C4-2B (cell line): ENCODE measurements around the gene STKLD1.
"Not testable (repeated sequence)": the region's sequence is repeated elsewhere in the genome, so short reads cannot be mapped to it uniquely, and the experiment has no call there.

Source experiments
- H3K27ac ChIP-seq: fragments of 450-650 bp; 2 replicates; pipeline ENCODE4 v1.5.1; 2017
- ZFX ChIP-seq: fragments of 450-650 bp; IDR thresholded peaks from 2 replicates; pipeline ENCODE4 v1.6.1; 2017
- TF ChIP-seq, protein P1 (sequence below): fragments of 450-650 bp; conservative IDR thresholded peaks from 2 replicates; pipeline ENCODE4 v1.5.1; 2017; ENCODE audit warnings: mild to moderate bottlenecking

STKLD1 gene

DNA sequence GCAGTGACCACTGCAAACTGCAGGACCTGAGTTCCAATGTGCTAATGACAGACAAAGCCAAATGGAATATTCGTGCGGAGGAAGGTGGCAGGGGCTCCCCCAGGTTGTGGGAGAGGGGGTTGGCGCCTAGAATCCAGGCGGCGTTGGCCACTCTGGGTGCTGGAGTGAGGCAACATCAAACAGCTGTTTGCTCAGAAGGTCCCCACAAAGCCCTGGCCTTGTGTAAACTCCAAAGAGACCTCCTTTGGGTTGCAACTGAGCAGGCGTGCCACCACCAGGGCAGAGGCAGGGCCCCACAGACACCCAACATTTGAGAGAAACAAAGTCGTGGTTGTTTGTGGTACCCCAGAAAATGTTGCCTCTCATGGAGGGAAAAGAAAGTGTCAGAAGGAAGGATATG, 14.5 kb downstream of the STKLD1 start:
- no peak overlapping the region for H3K27ac ChIP-seq
- no peak for TF ChIP-seq ZFX
- TF ChIP-seq, protein P1, sequence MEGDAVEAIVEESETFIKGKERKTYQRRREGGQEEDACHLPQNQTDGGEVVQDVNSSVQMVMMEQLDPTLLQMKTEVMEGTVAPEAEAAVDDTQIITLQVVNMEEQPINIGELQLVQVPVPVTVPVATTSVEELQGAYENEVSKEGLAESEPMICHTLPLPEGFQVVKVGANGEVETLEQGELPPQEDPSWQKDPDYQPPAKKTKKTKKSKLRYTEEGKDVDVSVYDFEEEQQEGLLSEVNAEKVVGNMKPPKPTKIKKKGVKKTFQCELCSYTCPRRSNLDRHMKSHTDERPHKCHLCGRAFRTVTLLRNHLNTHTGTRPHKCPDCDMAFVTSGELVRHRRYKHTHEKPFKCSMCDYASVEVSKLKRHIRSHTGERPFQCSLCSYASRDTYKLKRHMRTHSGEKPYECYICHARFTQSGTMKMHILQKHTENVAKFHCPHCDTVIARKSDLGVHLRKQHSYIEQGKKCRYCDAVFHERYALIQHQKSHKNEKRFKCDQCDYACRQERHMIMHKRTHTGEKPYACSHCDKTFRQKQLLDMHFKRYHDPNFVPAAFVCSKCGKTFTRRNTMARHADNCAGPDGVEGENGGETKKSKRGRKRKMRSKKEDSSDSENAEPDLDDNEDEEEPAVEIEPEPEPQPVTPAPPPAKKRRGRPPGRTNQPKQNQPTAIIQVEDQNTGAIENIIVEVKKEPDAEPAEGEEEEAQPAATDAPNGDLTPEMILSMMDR = no peak

DNA sequence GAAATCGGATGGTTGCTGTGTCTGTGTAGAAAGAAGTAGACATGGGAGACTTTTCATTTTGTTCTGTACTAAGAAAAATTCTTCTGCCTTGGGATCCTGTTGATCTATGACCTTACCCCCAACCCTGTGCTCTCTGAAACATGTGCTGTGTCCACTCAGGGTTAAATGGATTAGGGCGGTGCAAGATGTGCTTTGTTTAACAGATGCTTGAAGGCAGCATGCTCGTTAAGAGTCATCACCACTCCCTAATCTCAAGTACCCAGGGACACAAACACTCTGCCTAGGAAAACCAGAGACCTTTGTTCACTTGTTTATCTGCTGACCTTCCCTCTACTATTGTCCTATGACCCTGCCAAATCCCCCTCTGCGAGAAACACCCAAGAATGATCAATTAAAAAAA, 15.3 kb downstream of the STKLD1 start:
- not testable (repeated sequence) for H3K27ac ChIP-seq

DNA sequence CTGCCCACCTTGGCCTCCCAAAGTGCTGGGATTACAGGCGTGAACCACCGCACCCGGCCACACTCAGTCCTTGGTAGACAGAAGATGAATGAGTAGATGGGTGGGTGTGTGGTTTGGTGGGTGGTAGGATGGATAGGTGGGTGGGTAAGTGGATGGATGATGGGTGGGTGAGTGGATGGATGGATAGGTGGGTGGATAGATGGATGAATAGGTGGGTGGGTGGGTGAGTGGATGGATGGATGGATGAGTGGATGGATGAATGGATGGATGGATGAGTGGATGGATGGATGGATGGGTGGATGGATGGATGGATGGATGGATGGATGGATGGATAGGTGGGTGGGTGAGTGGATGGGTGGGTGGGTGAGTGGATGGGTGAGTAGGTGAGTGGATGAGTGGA, 16.1 kb downstream of the STKLD1 start:
- not testable (repeated sequence) for H3K27ac ChIP-seq

DNA sequence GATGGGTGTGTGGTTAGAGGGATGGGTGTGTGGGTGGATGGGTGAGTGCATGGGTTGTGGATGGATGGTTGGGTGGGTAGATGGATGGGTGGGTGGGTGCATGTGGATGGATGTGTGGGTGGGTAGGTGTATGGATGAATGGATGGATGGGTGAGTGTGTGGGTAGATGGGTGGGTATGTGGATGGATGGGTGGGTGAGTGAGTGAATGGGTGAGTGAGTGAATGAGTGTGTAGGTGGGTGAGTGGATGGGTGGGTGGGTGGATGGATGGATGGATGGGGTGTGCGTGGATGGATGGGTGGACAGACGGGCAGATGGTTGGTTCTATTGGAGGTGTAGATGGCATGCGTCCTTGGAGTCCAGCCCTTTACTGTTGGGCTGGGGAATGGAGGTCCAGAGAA, 17.2 kb downstream of the STKLD1 start:
- TF ChIP-seq, protein P1 = no peak
- TF ChIP-seq ZFX = no peak
- H3K27ac ChIP-seq = no peak overlapping the region

DNA sequence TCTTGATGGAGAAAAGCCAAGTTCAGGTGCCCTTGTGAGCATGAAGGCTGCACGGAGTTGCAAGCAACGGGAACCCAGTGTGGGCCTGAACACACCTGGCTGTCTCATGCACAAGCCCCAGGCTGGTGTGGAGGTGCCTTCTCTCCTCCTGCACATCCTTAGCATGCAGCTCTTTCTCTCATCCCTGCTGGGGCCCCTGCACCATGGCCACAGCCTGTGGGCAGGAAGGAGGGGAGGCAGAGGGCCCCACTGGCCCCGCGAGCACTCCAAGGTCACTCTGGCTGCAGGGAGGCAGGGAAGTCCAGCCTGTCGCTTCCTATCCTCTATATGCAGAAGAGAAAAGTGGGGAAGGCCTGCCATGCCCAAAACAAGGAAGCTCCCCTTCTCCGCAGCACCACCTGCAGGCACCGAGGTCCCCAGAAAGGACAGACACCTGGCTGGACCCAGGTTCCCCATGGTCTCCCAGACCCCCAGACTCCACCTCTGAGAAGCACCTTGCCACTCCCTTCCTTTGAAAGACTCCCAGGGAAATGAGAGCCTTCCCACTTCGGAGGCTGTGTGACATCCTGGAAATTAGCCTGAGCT, 18.6 kb downstream of the STKLD1 start:
- TF ChIP-seq, protein P1 = no peak
- TF ChIP-seq ZFX = no peak
- H3K27ac ChIP-seq = no peak overlapping the region

DNA sequence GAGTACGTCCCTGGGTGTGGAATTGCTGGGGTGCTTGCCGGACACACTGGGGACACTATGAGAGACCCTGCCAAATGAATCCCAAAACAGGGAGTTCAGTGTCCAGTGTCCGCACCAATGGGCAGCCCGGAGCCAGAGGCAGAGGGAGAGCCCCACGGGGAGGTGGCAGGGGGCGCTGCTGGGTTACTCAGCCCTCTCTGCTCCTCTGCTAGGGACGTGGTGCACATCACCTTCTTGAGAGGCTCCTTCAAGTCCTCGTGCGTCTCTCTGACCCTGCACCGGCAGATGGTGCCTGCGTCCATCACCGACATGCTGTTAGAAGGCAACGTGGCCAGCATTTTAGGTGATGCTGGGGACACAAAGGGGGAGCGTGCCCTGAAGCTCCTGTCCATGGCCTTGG, 20.8 kb downstream of the STKLD1 start:
- H3K27ac ChIP-seq = no peak overlapping the region
- TF ChIP-seq, protein P1 = no peak; the same call in 1 of the 2 replicates
- no peak for TF ChIP-seq ZFX

DNA sequence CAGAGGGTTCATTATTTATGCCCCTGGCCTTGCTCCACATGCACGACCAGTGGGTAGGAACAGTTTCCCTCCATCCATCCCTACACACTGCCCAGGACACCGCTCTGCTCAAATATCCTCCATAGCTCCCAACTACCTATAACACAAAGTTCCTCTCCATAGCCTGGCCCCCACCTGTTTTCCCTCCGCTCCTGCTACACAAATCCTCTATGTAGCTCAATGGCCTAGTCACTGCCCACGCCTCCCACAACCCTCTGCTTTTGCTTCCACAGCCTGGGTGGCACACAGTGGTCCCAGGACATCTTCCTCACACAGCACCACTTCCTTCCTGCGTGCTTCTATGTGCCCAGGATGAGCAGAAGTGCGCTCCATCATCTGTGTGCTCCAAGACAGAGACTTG, 21.2 kb downstream of the STKLD1 start:
- no peak for TF ChIP-seq ZFX
- TF ChIP-seq, protein P1 = no peak
- H3K27ac ChIP-seq = no peak overlapping the region

DNA sequence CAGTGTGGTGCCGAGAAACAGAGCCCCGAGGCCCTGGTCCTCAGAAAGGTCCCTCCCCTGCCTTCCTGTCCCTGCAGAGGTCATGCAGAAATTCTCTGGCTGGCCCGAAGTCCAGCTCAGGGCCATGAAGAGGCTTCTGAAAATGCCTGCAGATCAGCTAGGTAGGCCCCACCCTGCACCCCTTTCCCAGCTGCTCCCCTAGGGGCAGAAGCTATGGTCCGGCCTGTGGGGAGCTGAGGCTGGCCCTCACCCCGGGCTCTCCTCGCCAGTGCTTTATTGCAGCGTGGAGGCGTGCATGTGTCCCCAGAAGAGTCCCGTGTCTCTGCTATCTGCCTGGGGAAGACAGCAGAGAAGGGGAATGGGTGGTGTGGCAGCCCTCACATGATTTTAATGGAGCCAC, 21.7 kb downstream of the STKLD1 start:
- TF ChIP-seq, protein P1 = no peak
- TF ChIP-seq ZFX = no peak
- H3K27ac ChIP-seq = no peak overlapping the region

DNA sequence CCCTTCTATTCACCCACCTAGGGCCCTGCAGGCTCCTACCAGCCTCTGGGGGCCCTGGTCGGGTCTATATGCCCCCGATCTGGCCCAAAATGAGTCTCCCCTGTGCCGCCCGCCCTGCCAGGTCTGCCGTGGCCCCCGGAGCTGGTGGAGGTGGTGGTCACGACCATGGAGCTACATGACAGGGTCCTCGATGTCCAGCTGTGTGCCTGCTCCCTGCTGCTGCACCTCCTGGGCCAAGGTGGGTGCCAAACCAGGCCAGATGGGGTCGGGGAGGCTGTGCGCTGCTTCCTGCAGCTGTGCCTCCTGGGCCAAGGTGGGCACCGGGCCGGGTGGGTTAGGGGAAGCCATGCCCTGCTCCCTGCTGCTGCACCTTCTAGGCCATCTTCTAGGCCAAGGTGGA, 24.1 kb downstream of the STKLD1 start:
- TF ChIP-seq, protein P1 = no peak
- no peak for TF ChIP-seq ZFX
- H3K27ac ChIP-seq = no peak overlapping the region
